Measurements from ENCODE around the gene CDCA5.

- TF ChIP-seq POLR2AphosphoS5 (IDR thresholded peaks at IDR 0.05; ENCODE audit: low read depth, low read length): no peak
- no peak for TF ChIP-seq POU2F2 (IDR thresholded peaks at IDR 0.05; ENCODE audit: low read depth, low read length)
Observed at GRCh38 chr11:65085446-65085845, 1.6 kb upstream of the CDCA5 start.

Data from GM12891 (cell line).